ENCODE measurements around the gene RHOD.

RHOD gene

GRCh38 chr11:67032830-67033551 lies 23.7 kb upstream of the RHOD start:
- no peak for DNase-seq

GRCh38 chr11:67033661-67034166 lies 22.9 kb upstream of the RHOD start:
- DNase-seq: no peak

- DNase-seq: no peak
Measured at GRCh38 chr11:67034350-67034749, 22.3 kb upstream of the RHOD start.

GRCh38 chr11:67040147-67040546 lies 16.5 kb upstream of the RHOD start:
- no peak for DNase-seq

GRCh38 chr11:67041602-67042001 lies 15.0 kb upstream of the RHOD start:
- DNase-seq: no peak

- DNase-seq: no peak
Measured at GRCh38 chr11:67043572-67044349, 12.9 kb upstream of the RHOD start.

GRCh38 chr11:67044496-67044895 lies 12.2 kb upstream of the RHOD start:
- DNase-seq: no peak

- no peak for DNase-seq
Measured at GRCh38 chr11:67045314-67045713, 11.3 kb upstream of the RHOD start.

- no peak for DNase-seq
Measured at GRCh38 chr11:67048515-67049130, 8.0 kb upstream of the RHOD start.

- no peak for DNase-seq
Measured at GRCh38 chr11:67050139-67050538, 6.5 kb upstream of the RHOD start.

GRCh38 chr11:67051180-67051893 lies 5.3 kb upstream of the RHOD start:
- DNase-seq: no peak

GRCh38 chr11:67051945-67052488 lies 4.6 kb upstream of the RHOD start:
- DNase-seq: no peak

- no peak for DNase-seq
Measured at GRCh38 chr11:67052891-67053290, 3.8 kb upstream of the RHOD start.

GRCh38 chr11:67053896-67054329 lies 2.7 kb upstream of the RHOD start:
- no peak for DNase-seq

GRCh38 chr11:67054346-67054835 lies 2.3 kb upstream of the RHOD start:
- DNase-seq: no peak

GRCh38 chr11:67054836-67055523 lies 1.7 kb upstream of the RHOD start:
- no peak for DNase-seq

GRCh38 chr11:67055812-67056211 lies 835 bp upstream of the RHOD start:
- DNase-seq: no peak

GRCh38 chr11:67057205-67057672 lies 592 bp downstream of the RHOD start:
- DNase-seq: no peak

- no peak for DNase-seq
Measured at GRCh38 chr11:67058506-67058905, 1.9 kb downstream of the RHOD start.

- no peak for DNase-seq
Measured at GRCh38 chr11:67059671-67060070, 3.0 kb downstream of the RHOD start.

- DNase-seq: no peak
Measured at GRCh38 chr11:67060111-67060522, 3.5 kb downstream of the RHOD start.
